Measurements from ENCODE around the gene TEAD1.

TEAD1 gene

GRCh38 chr11:12842933-12843636 is 168.9 kb downstream of the TEAD1 start:
- H4K20me1 ChIP-seq: no peaks in the 10 kb centered on the region
- no peak overlapping the region for H3K27ac ChIP-seq
- H3K9ac ChIP-seq: no peak overlapping the region

GRCh38 chr11:12845163-12845562 is 170.9 kb downstream of the TEAD1 start:
- Histone ChIP-seq H3K27ac (no peak overlapping the region), H3K4me1 (peaks cover 10 to 47% (median 41%) of the 10 kb centered on the region in 10 experiments), H3K4me2 (peak overlapping the region in 5 of 11 experiments; percentile 43 to 70 (median 51); a peak in 6 of 22 replicates)

More at GRCh38 chr11:12842933-12843636, 168.9 kb downstream of the TEAD1 start:
- peaks cover 0 to 7% (median 0%) of the 10 kb centered on the region in 11 experiments; a peak in 1 of 22 replicates for H3K9me3 ChIP-seq (replicated peaks in 1 of 11)
- peak overlapping the region; percentile 13 to 81 (median 64); a peak in 19 of 22 replicates for H3K4me2 ChIP-seq
- no peaks in the 10 kb centered on the region for H3K27me3 ChIP-seq
- H3K4me1 ChIP-seq: peaks cover 16 to 60% (median 49%) of the 10 kb centered on the region in 10 experiments
- no peak for TF ChIP-seq Cebpa-rat (IDR thresholded peaks at IDR 0.05)
- no peak overlapping the region for H3K4me3 ChIP-seq
- no peaks in the 10 kb centered on the region for H3K36me3 ChIP-seq

GRCh38 chr11:12845739-12846358 is 171.6 kb downstream of the TEAD1 start:
- Histone ChIP-seq H3K27me3 (no peaks in the 10 kb centered on the region), H3K27ac (no peak overlapping the region), H3K9me3 (replicated peaks in 1 of 11) (no peaks in the 10 kb centered on the region), H3K36me3 (no peaks in the 10 kb centered on the region), H3K4me1 (peaks cover 10 to 47% (median 41%) of the 10 kb centered on the region in 10 experiments), H3K4me3 (no peak overlapping the region), H3K9ac (no peak overlapping the region), H3K4me2 (peak overlapping the region in 8 of 11 experiments; percentile 26 to 70 (median 51); a peak in 15 of 22 replicates), H4K20me1 (no peaks in the 10 kb centered on the region)
- no peak for TF ChIP-seq Cebpa-rat (IDR thresholded peaks at IDR 0.05)

More at GRCh38 chr11:12845163-12845562, 170.9 kb downstream of the TEAD1 start:
- Histone ChIP-seq H3K36me3 (no peaks in the 10 kb centered on the region), H3K9me3 (replicated peaks in 1 of 11) (0 out of 22 replicates have a peak, but pooled peaks cover 0 to 1% (median 0%) of the 10 kb centered on the region in 11 experiments), H3K27me3 (no peaks in the 10 kb centered on the region), H3K4me3 (no peak overlapping the region), H3K9ac (no peak overlapping the region), H4K20me1 (no peaks in the 10 kb centered on the region)
- no peak for TF ChIP-seq Cebpa-rat (IDR thresholded peaks at IDR 0.05)

- Histone ChIP-seq H3K27me3 (no peaks in the 10 kb centered on the region), H3K9ac (no peak overlapping the region), H3K27ac (peak overlapping the region in 1 of 11 experiments; percentile 38; a peak in 2 of 22 replicates), H3K9me3 (replicated peaks in 1 of 11) (no peaks in the 10 kb centered on the region), H4K20me1 (no peaks in the 10 kb centered on the region), H3K4me1 (peaks cover 10 to 43% (median 39%) of the 10 kb centered on the region in 10 experiments), H3K36me3 (no peaks in the 10 kb centered on the region), H3K4me2 (peak overlapping the region in 9 of 11 experiments; percentile 4 to 70 (median 51); a peak in 16 of 22 replicates), H3K4me3 (no peak overlapping the region)
- TF ChIP-seq Cebpa-rat (IDR thresholded peaks at IDR 0.05): no peak
Measured at GRCh38 chr11:12846786-12847615, 172.8 kb downstream of the TEAD1 start.

GRCh38 chr11:12848413-12848812 is 174.2 kb downstream of the TEAD1 start:
- H3K36me3 ChIP-seq: no peaks in the 10 kb centered on the region
- TF ChIP-seq Cebpa-rat (IDR thresholded peaks at IDR 0.05): no peak

GRCh38 chr11:12853325-12853651 is 179.1 kb downstream of the TEAD1 start:
- H3K36me3 ChIP-seq: no peaks in the 10 kb centered on the region
- H3K4me3 ChIP-seq: no peak overlapping the region
- H3K9me3 ChIP-seq (replicated peaks in 1 of 11): no peaks in the 10 kb centered on the region
- no peaks in the 10 kb centered on the region for H3K27me3 ChIP-seq
- H3K9ac ChIP-seq: no peak overlapping the region
- no peak overlapping the region for H3K4me2 ChIP-seq
- no peak overlapping the region for H3K27ac ChIP-seq
- no peak for TF ChIP-seq Cebpa-rat (IDR thresholded peaks at IDR 0.05)
- H3K4me1 ChIP-seq: no peaks in the 10 kb centered on the region
- no peaks in the 10 kb centered on the region for H4K20me1 ChIP-seq

More at GRCh38 chr11:12848413-12848812, 174.2 kb downstream of the TEAD1 start:
- Histone ChIP-seq H3K27ac (no peak overlapping the region), H3K4me2 (no peak overlapping the region), H3K27me3 (no peaks in the 10 kb centered on the region), H3K4me1 (peaks cover 0 to 29% (median 26%) of the 10 kb centered on the region in 10 experiments; a peak in 15 of 20 replicates), H3K9ac (no peak overlapping the region), H4K20me1 (no peaks in the 10 kb centered on the region), H3K4me3 (no peak overlapping the region), H3K9me3 (replicated peaks in 1 of 11) (no peaks in the 10 kb centered on the region)

- H3K9ac ChIP-seq: no peak overlapping the region
- no peak overlapping the region for H3K4me3 ChIP-seq
- no peaks in the 10 kb centered on the region for H3K27me3 ChIP-seq
- H3K36me3 ChIP-seq: no peaks in the 10 kb centered on the region
- no peaks in the 10 kb centered on the region for H3K4me1 ChIP-seq
- no peak for TF ChIP-seq Cebpa-rat (IDR thresholded peaks at IDR 0.05)
- no peak overlapping the region for H3K27ac ChIP-seq
- no peaks in the 10 kb centered on the region for H3K9me3 ChIP-seq (replicated peaks in 1 of 11)
- no peak overlapping the region for H3K4me2 ChIP-seq
- no peaks in the 10 kb centered on the region for H4K20me1 ChIP-seq
Measured at GRCh38 chr11:12853652-12854296, 179.6 kb downstream of the TEAD1 start.

GRCh38 chr11:12854297-12854661 is 180.1 kb downstream of the TEAD1 start:
- H3K9me3 ChIP-seq (replicated peaks in 1 of 11): no peaks in the 10 kb centered on the region
- H3K27me3 ChIP-seq: no peaks in the 10 kb centered on the region
- TF ChIP-seq Cebpa-rat (IDR thresholded peaks at IDR 0.05): no peak
- H3K4me1 ChIP-seq: no peaks in the 10 kb centered on the region
- no peak overlapping the region for H3K4me3 ChIP-seq
- no peaks in the 10 kb centered on the region for H3K36me3 ChIP-seq
- no peak overlapping the region for H3K9ac ChIP-seq
- H4K20me1 ChIP-seq: no peaks in the 10 kb centered on the region
- H3K4me2 ChIP-seq: no peak overlapping the region
- H3K27ac ChIP-seq: no peak overlapping the region

- H3K4me2 ChIP-seq: no peak overlapping the region
- no peaks in the 10 kb centered on the region for H4K20me1 ChIP-seq
- no peaks in the 10 kb centered on the region for H3K36me3 ChIP-seq
- no peak for TF ChIP-seq Cebpa-rat (IDR thresholded peaks at IDR 0.05)
- no peaks in the 10 kb centered on the region for H3K9me3 ChIP-seq (replicated peaks in 1 of 11)
- no peaks in the 10 kb centered on the region for H3K4me1 ChIP-seq
- no peaks in the 10 kb centered on the region for H3K27me3 ChIP-seq
- no peak overlapping the region for H3K4me3 ChIP-seq
- no peak overlapping the region for H3K27ac ChIP-seq
- H3K9ac ChIP-seq: no peak overlapping the region
Measured at GRCh38 chr11:12854829-12855228, 180.6 kb downstream of the TEAD1 start.
